ENCODE results near the gene TCERG1.
"Not testable (repeated sequence)": the region's sequence is repeated elsewhere in the genome, so short reads cannot be mapped to it uniquely, and the experiment has no call there.

The TCERG1 gene

DNA sequence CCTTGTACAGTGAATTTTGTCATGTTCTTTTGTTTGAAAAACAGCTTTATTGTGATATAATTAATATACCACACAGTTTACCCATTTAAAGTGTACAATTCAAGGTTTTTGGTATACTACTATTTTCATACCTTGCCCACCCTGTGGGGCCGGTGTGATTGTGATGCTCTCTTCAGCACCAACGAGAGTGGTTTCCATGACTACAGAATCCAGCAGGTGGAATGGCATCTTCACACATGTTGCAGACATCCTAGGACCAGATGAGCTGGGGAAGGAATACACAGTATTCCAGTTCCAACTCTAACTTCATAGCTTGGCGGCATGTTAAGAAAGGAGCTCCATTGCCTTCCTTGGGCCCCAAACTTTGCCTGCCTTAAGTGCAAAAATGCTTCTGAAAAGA lies 76.6 kb downstream of the TCERG1 start:
- DNase-seq = no peak

DNA sequence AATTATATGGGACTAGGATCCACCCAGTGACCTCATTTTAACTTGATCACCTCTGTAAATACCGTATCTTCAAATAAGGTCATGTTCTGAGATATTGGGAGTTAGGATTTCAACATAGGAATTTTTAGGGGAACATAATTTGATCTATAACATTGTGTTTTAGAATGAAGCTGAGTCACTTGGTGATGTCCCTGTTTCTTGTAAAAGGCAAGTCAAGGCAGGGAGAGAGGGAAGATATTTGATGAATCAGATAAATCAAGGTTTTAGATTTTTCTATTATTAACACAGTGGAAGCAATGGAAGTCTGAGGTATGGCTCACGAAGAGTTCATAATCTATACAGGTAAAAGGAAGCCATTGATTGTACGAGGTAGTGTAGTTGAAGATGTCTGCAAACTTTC lies 80.7 kb downstream of the TCERG1 start:
- no peak for DNase-seq

DNA sequence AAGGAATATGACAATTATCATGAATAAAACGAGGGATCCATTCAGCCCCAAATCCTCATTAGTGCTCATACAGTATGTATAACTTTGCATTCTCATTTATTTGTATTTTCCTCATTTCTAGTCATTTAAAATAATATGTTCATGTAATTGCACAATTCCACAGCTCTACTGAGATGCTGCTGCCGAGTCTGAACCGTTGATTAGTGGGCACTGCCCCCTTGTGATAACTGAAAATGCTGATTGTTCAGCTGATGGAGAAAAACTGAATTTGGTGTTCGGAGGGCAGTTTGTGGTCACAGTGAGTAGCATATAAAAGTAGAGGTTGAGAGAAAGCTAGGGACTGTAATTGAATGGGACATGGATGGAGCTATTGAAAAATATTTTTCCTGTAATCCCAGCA lies 81.1 kb downstream of the TCERG1 start:
- DNase-seq = no peak

DNA sequence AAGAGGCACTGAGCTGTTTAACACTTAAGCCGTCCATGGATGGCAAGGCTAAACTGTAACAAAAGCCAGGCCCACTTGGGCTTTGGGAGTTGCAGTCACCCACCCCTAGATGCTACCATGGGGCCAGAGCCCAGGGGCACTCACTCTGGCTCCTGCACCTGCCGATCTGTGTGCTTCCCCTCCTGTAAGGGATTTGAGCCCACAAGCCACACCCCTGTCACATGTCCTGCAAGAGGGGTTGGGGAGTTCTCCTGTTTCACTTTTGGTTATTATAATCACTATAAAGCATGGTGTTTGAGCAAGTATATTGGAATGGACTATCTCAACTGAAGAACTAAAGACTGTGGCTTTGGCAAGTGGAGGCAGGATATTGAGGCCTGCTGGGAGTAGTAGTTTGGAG lies 82.9 kb downstream of the TCERG1 start:
- DNase-seq = no peak

DNA sequence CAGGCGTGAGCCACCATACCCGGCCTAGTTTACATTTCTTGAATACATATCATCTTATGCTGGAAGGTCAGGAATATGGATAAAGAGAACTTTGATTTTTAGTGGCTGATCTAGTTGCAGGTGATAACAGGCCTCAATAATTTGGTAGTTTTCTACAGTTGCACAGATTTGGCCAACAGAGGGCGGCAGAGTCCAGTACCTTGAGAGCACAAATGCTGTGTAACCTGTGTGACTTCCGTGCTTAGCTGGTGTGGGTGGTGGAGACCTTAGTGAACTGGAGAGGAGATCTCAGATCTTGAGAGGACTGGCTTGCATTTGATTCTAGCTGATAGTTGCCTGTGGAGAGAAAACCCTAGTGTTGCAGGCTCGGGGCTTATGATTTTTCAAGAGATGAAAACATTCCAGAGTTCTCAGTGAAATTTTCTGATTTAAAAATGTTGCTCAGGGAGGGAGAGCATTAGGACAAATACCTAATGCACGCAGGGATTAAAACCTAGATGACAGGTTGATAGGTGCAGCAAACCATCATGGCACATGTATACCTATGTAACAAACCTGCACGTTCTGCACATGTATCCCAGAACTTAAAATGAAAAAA lies 86.2 kb downstream of the TCERG1 start:
- DNase-seq = peak; percentile 47

DNA sequence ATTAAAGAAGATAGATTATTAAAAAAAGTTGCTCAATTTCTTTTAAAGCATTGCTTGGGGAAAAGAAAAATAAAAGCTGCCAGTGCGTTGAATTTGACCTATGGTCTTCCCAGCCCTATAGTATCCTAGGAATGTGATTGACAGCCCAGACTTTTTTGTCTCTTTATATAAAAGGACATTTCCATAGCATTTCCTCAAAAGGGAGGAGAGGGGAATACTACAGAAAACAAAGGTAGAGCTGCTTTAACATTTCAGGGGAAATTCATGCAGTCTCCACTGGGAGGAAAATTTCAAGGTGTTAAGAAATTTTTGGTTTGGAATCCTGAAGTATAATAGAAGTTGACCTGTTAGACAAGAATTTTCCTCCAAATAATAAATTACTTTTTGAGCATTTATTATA lies 86.7 kb downstream of the TCERG1 start:
- no peak for DNase-seq

DNA sequence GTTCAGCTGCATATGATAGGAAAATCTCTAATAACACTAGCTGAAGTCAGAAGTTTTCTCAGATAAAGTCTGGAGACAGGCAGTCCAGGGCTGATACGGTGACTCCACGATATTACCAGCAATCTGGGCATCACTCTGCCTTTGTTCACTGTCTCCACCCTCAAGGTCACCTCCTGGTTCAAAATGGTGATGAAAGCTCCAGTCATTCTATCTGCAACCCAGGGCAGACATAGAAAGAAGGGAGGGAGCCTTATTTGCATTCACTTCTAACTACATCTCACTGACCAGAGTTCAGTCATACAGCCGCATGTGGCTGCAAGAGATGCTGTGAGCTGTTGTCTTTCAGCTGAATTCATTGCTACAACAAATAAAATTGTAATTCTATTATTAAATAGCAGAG lies 91.3 kb downstream of the TCERG1 start:
- no peak for DNase-seq

DNA sequence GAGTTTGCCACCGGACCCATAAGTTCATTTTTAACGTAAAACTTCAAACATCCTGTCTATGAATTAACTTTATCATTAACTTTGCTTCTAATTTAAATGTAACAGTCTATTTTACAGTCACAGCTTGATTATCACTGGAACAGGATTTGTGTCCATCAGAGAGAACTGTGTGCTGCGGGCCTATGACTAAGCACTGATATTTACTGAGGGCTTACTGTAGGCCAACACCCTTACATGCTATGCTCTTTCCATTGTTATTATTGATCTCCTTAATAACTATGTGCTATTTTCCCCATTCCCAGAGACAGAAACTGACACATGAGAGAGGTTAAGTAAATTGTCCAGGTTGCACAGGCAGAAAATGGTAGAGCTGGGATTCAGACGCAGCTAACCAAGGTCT lies 92.8 kb downstream of the TCERG1 start:
- no peak for DNase-seq

DNA sequence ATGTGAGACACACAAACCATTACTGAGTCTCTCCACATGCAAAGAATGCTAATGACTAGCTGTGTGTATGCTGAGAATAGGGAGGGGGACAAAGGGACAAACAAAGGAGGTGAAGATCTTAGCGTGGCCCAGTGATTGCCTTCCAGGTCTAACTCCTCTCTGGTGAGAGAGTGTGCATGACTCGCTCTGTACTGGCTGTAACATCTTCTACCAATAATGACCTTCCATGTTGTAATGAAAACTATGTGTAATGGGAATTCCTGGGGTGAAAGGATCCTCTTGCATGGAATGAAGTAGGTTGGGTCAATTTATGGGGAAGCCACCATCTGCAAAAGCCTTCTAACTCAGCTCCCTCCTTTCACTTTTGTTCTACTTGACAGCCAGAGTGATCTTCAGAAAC lies 93.3 kb downstream of the TCERG1 start:
- DNase-seq = no peak

DNA sequence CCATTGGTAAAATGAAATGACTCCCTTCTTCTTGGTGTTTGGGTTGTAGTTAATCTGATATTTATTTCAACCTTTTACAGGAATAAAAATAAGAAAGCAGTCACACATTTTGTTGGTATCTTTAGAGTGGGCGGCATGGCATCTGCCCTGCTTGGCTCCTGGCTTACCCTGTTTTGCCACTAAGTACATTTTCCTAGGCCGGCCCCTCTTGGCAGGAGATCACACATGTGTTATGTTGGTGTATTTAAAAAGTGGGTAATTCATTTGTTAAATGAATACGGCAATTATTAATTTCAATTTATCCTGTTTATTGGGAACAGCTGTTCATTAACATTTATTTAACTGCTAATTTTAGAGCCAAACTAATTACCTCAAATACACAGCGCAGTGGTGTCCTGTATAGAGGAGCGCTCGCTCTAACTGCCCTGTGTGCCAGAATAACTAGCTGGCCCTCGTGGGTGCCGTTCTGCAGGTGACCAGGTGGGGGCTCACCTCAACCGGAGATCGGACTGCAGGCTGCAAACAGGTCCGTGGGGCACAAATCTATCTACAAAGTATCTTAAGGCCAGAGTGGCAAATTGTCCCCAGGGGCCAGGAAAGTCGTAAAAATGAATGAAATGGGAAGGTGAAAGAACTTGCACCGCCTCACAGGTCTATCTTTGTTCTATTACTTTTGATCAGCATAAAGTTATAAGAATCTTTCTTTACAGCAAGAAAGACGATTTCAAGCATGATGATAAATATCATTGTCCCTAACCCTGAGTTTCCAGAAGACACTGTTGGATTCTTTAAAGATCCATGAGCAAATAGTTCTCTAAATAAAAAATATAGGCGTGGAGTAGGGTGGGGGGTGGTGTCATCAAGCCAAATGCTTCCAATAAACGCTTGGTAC lies 95.1 kb downstream of the TCERG1 start:
- peak; percentile 47 for DNase-seq

DNA sequence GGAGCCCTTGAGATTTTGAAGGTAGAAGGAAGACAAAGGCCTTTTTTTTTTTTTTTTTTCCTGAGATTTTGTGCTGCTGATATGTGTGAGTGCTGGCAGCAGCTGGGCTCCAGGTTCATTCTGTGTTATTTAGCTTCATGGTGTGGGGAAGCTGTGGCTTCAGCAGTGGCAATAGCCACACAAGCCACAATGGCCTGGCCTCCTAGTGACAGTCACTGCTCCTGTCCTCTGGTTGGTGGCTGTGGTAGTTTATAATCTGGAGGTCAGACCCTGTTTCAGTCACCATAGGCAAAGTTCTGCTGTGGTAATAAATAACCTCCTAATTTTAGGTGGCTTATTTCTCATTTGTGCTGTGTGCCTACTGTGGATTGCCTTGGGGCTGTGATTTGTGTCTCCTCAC lies 97.1 kb downstream of the TCERG1 start:
- no peak for DNase-seq

DNA sequence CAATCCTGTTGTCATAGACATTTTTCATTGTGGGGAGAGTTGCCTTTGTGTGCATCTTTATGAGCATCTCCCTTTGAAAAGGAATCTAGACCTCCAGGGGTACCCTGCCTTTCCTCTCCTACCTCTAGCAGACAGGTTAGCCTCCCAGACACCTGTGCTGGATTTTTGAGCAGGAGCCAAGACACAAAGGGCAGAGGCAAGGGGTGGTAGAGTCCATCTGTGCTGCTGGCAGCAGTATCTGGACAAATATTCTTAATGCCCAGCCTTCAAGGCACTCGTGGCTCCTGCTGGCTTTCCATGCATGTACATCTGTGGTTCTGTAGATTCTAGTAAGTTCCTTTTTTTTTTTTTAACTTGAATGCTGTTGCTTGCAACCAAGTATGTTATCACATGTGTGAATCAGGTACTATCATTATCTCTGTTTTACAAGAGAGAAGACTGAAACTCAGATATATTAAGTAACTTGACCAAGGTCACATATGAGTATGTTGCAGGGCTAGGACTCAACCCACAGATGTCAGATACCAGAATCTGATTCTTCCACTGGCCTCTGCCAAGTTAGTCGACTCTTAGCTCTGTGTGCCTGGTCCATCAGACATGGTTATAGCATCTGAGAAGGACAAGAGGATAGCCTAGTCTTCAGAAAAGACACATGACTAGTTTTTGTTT lies 101.8 kb downstream of the TCERG1 start:
- no peak for DNase-seq

DNA sequence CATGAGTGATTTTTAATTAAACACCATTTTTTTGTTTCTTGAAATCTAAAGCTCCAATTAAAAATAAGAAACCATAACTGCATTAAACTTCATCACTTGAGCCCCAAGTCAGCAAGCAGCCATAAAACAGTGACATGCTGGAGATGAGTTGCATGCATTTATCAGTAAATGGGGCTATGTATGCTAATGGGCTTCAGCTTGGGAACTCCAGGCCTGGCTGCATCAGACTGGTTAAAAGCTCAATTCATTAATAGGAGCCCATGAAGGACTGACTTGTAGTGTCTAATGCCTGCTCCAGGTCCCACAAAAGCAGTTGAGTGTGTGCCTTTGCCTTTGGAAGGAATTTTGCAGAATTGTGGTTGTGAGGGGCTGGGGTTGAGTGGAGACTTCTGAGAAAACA lies 102.5 kb downstream of the TCERG1 start:
- DNase-seq = no peak

DNA sequence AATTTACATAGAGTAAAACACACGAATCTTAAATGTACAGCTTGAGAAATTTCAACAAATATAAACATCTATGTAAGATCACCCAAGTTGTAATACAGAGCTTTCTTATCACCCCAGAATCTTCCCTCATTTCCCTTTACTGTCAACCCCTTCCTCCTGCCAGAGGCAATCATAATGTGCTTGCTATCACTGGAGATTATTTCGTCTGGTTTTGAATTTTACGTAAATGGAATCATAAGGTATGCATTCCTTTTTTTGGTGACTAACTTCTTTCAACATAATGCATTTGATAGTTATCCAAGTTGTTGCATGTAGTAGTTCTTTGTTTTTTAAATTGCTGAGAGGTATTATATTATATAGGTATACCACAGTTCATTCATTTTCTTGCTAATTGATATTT lies 106.3 kb downstream of the TCERG1 start:
- no peak for DNase-seq

DNA sequence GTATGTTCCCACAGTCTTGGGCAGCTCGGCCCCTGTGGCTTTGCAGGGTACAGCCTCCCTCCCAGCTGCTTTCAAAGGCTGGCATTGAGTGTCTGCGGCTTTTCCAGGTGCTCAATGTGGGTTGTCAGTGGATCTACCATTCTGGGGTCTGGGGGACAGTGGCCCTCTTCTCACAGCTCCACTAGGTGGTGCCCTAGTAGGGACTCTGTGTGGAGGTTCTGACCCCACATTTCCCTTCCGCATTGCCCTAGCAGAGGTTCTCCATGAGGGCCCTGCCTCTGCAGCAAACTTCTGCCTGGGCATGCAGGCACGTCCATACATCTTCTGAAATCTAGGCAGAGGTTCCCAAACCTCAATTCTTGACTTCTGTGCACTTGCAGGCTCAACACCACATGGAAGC lies 109.8 kb downstream of the TCERG1 start:
- DNase-seq = not testable (repeated sequence)

DNA sequence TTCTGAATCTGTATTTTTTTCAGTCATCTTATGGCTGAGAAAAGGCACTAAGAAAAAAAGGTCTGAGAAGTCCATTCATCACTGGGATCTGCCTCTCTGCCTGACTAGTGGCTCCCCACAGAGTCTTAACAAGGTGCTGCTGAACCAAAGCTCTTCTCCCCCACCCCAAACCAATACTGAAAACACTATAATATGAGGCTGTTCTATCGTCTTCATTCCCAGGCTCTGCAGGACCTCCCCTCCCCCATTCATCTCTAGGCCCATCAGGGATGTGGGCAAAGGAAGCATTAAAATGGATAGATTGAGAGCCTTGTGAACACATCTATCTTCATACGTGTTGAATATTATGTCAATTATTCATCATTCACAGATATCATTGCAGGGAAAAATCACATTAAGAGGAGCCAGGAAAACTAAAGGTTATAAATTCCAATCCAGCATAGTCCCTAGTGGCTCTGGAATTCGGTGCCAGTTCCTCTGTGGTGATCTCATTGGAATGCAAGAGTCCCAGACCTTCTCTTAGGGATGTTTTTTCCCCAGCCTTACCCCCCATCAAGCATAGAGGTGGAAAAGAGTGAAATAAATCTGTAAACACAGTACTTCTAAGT lies 113.2 kb downstream of the TCERG1 start:
- DNase-seq = no peak

Data from NK-92 treated with Interleukin-12 subunit alpha and Interleukin-12 subunit beta, amount 100 ng/mL, for 24 hours (cell line).